ENCODE measurements around the gene RHBDD2. TPM values are rescaled to one million over a fixed set of nuclear protein-coding genes. Genes with fewer than 3 reads are reported as not detected.

Gene RHBDD2
- total and polyA plus RNA-seq, 2 donors (not counting 1 experiment from before 2014, with no cell fraction given) = 16.7 to 24.5 TPM

GRCh38 chr7:75921479-75921878 is 42.6 kb downstream of the RHBDD2 start:
- Histone ChIP-seq H3K4me1 (ENCODE audit: control insufficient read depth, extremely low read depth, insufficient read depth, low read length) (no peaks in the 10 kb centered on the region), H3K9me3 (ENCODE audit: control insufficient read depth, insufficient read depth, low read depth, low read length) (no peaks in the 10 kb centered on the region), H4K20me1 (ENCODE audit: control insufficient read depth, extremely low read depth, insufficient read depth, low read length) (no peaks in the 10 kb centered on the region), H3K9ac (ENCODE audit: insufficient read depth, low read length) (no peak overlapping the region), H3K27ac (ENCODE audit: insufficient read depth, low read length) (no peak overlapping the region), H3K79me2 (ENCODE audit: control insufficient read depth, insufficient read depth, low read length) (peaks cover 25% of the 10 kb centered on the region), H3K27me3 (ENCODE audit: control insufficient read depth, insufficient read depth, low read length) (no peaks in the 10 kb centered on the region), H3K4me2 (ENCODE audit: extremely low read depth, insufficient read depth, low read length) (no peak overlapping the region), H2AFZ (ENCODE audit: low read length) (no peak overlapping the region), H3K4me3 (replicated peaks in 1 of 4; ENCODE audit: control extremely low read depth in 1 of 4, insufficient read depth in 1 of 4, low read depth in 3 of 4, low read length in 4 of 4) (no peak overlapping the region), H3K36me3 (ENCODE audit: control insufficient read depth, insufficient read depth, low read length) (no peaks in the 10 kb centered on the region)
- TF ChIP-seq, protein P1, sequence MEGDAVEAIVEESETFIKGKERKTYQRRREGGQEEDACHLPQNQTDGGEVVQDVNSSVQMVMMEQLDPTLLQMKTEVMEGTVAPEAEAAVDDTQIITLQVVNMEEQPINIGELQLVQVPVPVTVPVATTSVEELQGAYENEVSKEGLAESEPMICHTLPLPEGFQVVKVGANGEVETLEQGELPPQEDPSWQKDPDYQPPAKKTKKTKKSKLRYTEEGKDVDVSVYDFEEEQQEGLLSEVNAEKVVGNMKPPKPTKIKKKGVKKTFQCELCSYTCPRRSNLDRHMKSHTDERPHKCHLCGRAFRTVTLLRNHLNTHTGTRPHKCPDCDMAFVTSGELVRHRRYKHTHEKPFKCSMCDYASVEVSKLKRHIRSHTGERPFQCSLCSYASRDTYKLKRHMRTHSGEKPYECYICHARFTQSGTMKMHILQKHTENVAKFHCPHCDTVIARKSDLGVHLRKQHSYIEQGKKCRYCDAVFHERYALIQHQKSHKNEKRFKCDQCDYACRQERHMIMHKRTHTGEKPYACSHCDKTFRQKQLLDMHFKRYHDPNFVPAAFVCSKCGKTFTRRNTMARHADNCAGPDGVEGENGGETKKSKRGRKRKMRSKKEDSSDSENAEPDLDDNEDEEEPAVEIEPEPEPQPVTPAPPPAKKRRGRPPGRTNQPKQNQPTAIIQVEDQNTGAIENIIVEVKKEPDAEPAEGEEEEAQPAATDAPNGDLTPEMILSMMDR (conservative IDR thresholded peaks at IDR 0.05 in 1 of 2, IDR thresholded peaks at IDR 0.05 in 1 of 2; ENCODE audit: low read depth in 1 of 2, low read length in 2 of 2) = no peak
- no peak for TF ChIP-seq EZH2 (IDR thresholded peaks at IDR 0.05; ENCODE audit: low read length, missing control alignments)
- peak in 1 of 2 donors; percentile 20 for DNase-seq (ENCODE audit: low read depth in 2 of 2)

DNA sequence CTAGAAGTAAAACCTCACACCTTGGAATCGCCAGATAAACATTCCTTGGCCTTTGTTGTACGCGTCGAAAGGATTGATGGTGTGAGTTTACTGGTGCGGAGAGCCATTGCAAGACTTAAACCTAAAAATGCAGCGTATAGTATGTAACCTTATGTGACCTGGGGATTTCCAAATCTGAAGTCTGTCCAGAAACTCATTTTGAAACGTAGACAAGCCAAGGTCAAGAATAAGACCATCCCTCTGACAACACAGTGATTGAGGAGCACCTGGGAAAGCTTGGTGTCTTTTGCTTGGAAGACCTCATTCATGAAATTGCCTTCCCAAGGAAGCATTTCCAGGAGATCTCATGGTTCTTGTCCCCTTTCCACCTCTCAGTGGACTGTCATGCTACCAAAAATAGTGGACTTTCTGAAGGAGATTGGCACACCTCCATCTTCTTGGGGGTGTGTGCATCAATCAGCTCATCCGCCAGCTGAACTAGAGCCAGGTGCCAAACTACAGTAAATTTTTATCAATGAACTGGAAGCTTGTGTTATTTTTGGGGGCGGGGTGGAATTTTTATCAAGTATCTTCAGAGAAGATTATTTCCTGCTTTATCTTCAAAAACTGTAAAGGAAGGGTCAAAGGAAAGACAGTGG is 44.3 kb downstream of the RHBDD2 start:
- DNase-seq (ENCODE audit: low read depth in 2 of 2) = no peak
- TF ChIP-seq EZH2 (IDR thresholded peaks at IDR 0.05; ENCODE audit: low read length, missing control alignments) = no peak
- TF ChIP-seq, protein P1 (conservative IDR thresholded peaks at IDR 0.05 in 1 of 2, IDR thresholded peaks at IDR 0.05 in 1 of 2; ENCODE audit: low read depth in 1 of 2, low read length in 2 of 2) = no peak
- H4K20me1 ChIP-seq (ENCODE audit: control insufficient read depth, extremely low read depth, insufficient read depth, low read length) = no peaks in the 10 kb centered on the region

DNA sequence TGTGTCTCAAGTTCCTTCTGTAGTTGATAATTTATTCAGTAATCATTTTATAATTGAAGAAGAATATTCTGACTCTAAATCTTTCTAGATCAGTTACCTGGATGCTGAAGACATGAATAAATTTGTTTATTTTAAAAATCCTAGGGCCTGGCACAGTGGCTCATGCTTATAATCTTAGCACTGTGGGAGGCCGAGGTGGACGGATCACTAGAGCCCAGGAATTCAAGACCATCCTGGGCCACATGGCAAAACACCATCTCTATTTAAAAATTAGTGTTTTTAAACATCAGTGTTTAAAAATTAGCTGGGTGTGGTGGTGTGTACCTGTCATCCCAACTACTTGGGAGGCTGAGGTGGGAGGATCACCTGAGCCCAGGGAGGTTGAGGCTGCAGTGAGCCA is 45.4 kb downstream of the RHBDD2 start:
- H3K4me1 ChIP-seq (ENCODE audit: control insufficient read depth, extremely low read depth, insufficient read depth, low read length) = no peaks in the 10 kb centered on the region
- H3K27ac ChIP-seq (ENCODE audit: insufficient read depth, low read length) = no peak overlapping the region
- H3K79me2 ChIP-seq (ENCODE audit: control insufficient read depth, insufficient read depth, low read length) = peaks cover 19% of the 10 kb centered on the region
- H3K4me2 ChIP-seq (ENCODE audit: extremely low read depth, insufficient read depth, low read length) = no peak overlapping the region
- H2AFZ ChIP-seq (ENCODE audit: low read length) = no peak overlapping the region
- TF ChIP-seq, protein P1 (conservative IDR thresholded peaks at IDR 0.05 in 1 of 2, IDR thresholded peaks at IDR 0.05 in 1 of 2; ENCODE audit: low read depth in 1 of 2, low read length in 2 of 2) = no peak
- no peak for TF ChIP-seq EZH2 (IDR thresholded peaks at IDR 0.05; ENCODE audit: low read length, missing control alignments)
- H4K20me1 ChIP-seq (ENCODE audit: control insufficient read depth, extremely low read depth, insufficient read depth, low read length) = no peaks in the 10 kb centered on the region
- H3K9ac ChIP-seq (ENCODE audit: insufficient read depth, low read length) = no peak overlapping the region
- H3K27me3 ChIP-seq (ENCODE audit: control insufficient read depth, insufficient read depth, low read length) = no peaks in the 10 kb centered on the region
- DNase-seq (ENCODE audit: low read depth in 2 of 2) = no peak
- H3K36me3 ChIP-seq (ENCODE audit: control insufficient read depth, insufficient read depth, low read length) = no peaks in the 10 kb centered on the region
- H3K4me3 ChIP-seq (replicated peaks in 1 of 4; ENCODE audit: control extremely low read depth in 1 of 4, insufficient read depth in 1 of 4, low read depth in 3 of 4, low read length in 4 of 4) = no peak overlapping the region
- H3K9me3 ChIP-seq (ENCODE audit: control insufficient read depth, insufficient read depth, low read depth, low read length) = no peaks in the 10 kb centered on the region

More for the DNA sequence above, 44.3 kb downstream of the RHBDD2 start:
- peaks cover 26% of the 10 kb centered on the region for H3K79me2 ChIP-seq (ENCODE audit: control insufficient read depth, insufficient read depth, low read length)
- no peak overlapping the region for H3K4me3 ChIP-seq (replicated peaks in 1 of 4; ENCODE audit: control extremely low read depth in 1 of 4, insufficient read depth in 1 of 4, low read depth in 3 of 4, low read length in 4 of 4)
- no peak overlapping the region for H3K27ac ChIP-seq (ENCODE audit: insufficient read depth, low read length)
- no peaks in the 10 kb centered on the region for H3K36me3 ChIP-seq (ENCODE audit: control insufficient read depth, insufficient read depth, low read length)
- H3K9ac ChIP-seq (ENCODE audit: insufficient read depth, low read length) = no peak overlapping the region
- H3K4me2 ChIP-seq (ENCODE audit: extremely low read depth, insufficient read depth, low read length) = no peak overlapping the region
- no peak overlapping the region for H2AFZ ChIP-seq (ENCODE audit: low read length)
- no peaks in the 10 kb centered on the region for H3K4me1 ChIP-seq (ENCODE audit: control insufficient read depth, extremely low read depth, insufficient read depth, low read length)
- no peaks in the 10 kb centered on the region for H3K9me3 ChIP-seq (ENCODE audit: control insufficient read depth, insufficient read depth, low read depth, low read length)
- H3K27me3 ChIP-seq (ENCODE audit: control insufficient read depth, insufficient read depth, low read length) = no peaks in the 10 kb centered on the region

All from fibroblast of lung (primary cell).